Neural progenitor cell (in vitro differentiated cells): Measurements from ENCODE around the gene IL17F. TPM values are rescaled to one million over a fixed set of nuclear protein-coding genes. Genes with fewer than 3 reads are reported as not detected.

ENCODE experiments used
- DNase-seq: peaks from one replicate; pipeline ENCODE4 v3.0.0-alpha.2; 2016; ENCODE audit warnings: low spot score
- H2AFZ ChIP-seq: fragments of 200-600 bp; sonication (generic); replicated peaks from 2 replicates; pipeline ENCODE4 v1.6.1; 2016; ENCODE audit warnings: antibody characterized with exemption
- H3F3A ChIP-seq: fragments of 200-600 bp; sonication (generic); 2 replicates; pipeline ENCODE4 v1.6.1; 2016; ENCODE audit warnings: antibody characterized with exemption, low read depth
- H3K27ac ChIP-seq: fragments of 200-600 bp; sonication (generic); 2 replicates; pipeline ENCODE4 v1.5.1; 2016; ENCODE audit warnings: mild to moderate bottlenecking
- H3K27me3 ChIP-seq: fragments of 200-600 bp; sonication (generic); 2 replicates; pipeline ENCODE4 v1.6.1; 2016; ENCODE audit warnings: mild to moderate bottlenecking, moderate library complexity
- H3K36me3 ChIP-seq: fragments of 200-600 bp; sonication (generic); 2 replicates; pipeline ENCODE4 v1.5.1; 2016
- H3K4me1 ChIP-seq: fragments of 200-600 bp; sonication (generic); 2 replicates; pipeline ENCODE4 v1.6.1; 2016; ENCODE audit warnings: mixed run types
- H3K4me2 ChIP-seq: fragments of 200-600 bp; sonication (generic); 2 replicates; pipeline ENCODE4 v1.6.1; 2016
- H3K4me3 ChIP-seq: fragments of 200-600 bp; sonication (generic); 2 replicates; pipeline ENCODE4 v1.5.1; 2016
- H3K79me2 ChIP-seq: fragments of 200-600 bp; sonication (generic); 2 replicates; pipeline ENCODE4 v1.6.1; 2016; ENCODE audit warnings: low read depth
- H3K9ac ChIP-seq: fragments of 200-600 bp; sonication (generic); 2 replicates; pipeline ENCODE4 v1.6.1; 2016
- H3K9me3 ChIP-seq: fragments of 200-600 bp; sonication (generic); 2 replicates; pipeline ENCODE4 v1.5.1; 2016; ENCODE audit warnings: low read depth
- H4K20me1 ChIP-seq: fragments of 200-600 bp; sonication (generic); 2 replicates; pipeline ENCODE4 v1.6.1; 2016; ENCODE audit warnings: low read depth
- H3K27ac Mint-ChIP-seq: 3 replicates; pipeline ENCODE4 v1.8.0; 2021; ENCODE audit warnings: mixed read lengths
- H3K27me3 Mint-ChIP-seq: 2 replicates; pipeline ENCODE4 v1.8.0; 2022; ENCODE audit warnings: low read depth, mild to moderate bottlenecking, inconsistent platforms, moderate library complexity, mixed read lengths; ENCODE audit not compliant: insufficient read depth
- H3K36me3 Mint-ChIP-seq: 3 replicates; pipeline ENCODE4 v1.8.0; 2021; ENCODE audit warnings: mixed read lengths
- H3K4me1 Mint-ChIP-seq: 3 replicates; pipeline ENCODE4 v1.8.0; 2021; ENCODE audit warnings: mixed read lengths
- H3K4me3 Mint-ChIP-seq: 3 replicates; pipeline ENCODE4 v1.8.0; 2021; ENCODE audit warnings: mild to moderate bottlenecking, moderate library complexity, mixed read lengths
- H3K9me3 Mint-ChIP-seq: 3 replicates; pipeline ENCODE4 v1.8.0; 2020; ENCODE audit warnings: mixed read lengths
- CTCF ChIP-seq: fragments of 200-600 bp; sonication (generic); IDR thresholded peaks from 2 replicates; pipeline ENCODE4 v1.5.1; 2017; ENCODE audit warnings: antibody characterized with exemption, mild to moderate bottlenecking
- EZH2 ChIP-seq: fragments of 200-600 bp; sonication (generic); IDR thresholded peaks from 2 replicates; pipeline ENCODE4 v1.6.1; 2017; ENCODE audit warnings: antibody characterized with exemption, mild to moderate bottlenecking, moderate library complexity
- EZH2phosphoT487 ChIP-seq: fragments of 200-600 bp; sonication (generic); IDR thresholded peaks from 2 replicates; pipeline ENCODE4 v1.6.1; 2017; ENCODE audit warnings: antibody characterized with exemption
- total RNA-seq: library from RNA; depleted of rRNA; stranded (reverse); fragments of >200 nt; gene quantifications from 2 replicates; pipeline ENCODE4 v1.2.3, GENCODE V29; 2015; ENCODE audit warnings: low replicate concordance

The IL17F gene
- total RNA-seq, 1 donor from 2014 or later, result not detected

DNA sequence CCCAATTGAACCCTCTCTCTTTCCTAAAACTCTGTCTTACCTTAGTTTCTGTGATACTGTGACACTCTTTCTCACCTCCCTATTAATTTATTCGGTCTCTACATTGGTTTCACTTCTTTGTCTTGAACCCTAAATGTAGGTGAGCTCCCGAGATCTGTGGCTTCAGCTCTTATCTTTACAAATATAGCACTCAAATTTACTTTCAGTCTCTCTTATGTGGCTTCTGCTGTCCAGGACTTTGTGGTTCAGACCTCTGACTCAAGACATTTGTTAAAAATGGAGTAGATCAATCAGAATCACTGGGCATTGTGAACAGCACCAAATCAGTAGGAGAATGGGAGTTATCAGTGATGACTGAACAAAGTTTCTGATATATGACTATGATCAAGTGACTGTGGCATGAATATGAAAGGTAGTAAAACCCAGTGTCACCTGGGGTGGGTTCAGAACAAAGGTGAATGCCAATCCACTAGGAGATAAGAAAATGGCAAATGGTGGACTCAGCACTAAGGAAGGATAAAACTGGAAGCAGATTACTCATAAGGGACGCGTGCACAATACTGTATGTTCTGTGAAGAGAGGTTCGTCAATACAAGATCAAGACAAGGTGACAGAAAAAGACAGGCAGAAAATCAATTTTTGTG, 27.2 kb downstream of the IL17F start:
- no peaks in the 10 kb centered on the region for H3K36me3 ChIP-seq
- H3K79me2 ChIP-seq, result no peaks in the 10 kb centered on the region
- H3K27me3 ChIP-seq, result no peaks in the 10 kb centered on the region
- no peaks in the 10 kb centered on the region for H4K20me1 ChIP-seq
- no peaks in the 10 kb centered on the region for H3K4me1 Mint-ChIP-seq
- H2AFZ ChIP-seq, result no peak overlapping the region
- no peaks in the 10 kb centered on the region for H3K4me1 ChIP-seq
- H3K27ac ChIP-seq, result no peak overlapping the region
- no peaks in the 10 kb centered on the region for H3K9me3 Mint-ChIP-seq
- H3K9me3 ChIP-seq, result no peaks in the 10 kb centered on the region
- no peaks in the 10 kb centered on the region for H3F3A ChIP-seq
- TF ChIP-seq EZH2phosphoT487 (no peak), EZH2 (no peak), CTCF (no peak)
- DNase-seq, result no peak
- H3K4me3 Mint-ChIP-seq, result no peak overlapping the region
- H3K27me3 Mint-ChIP-seq, result peaks cover 2% of the 10 kb centered on the region
- no peak overlapping the region for H3K4me2 ChIP-seq
- no peak overlapping the region for H3K27ac Mint-ChIP-seq
- H3K9ac ChIP-seq, result no peak overlapping the region
- H3K36me3 Mint-ChIP-seq, result no peaks in the 10 kb centered on the region
- no peak overlapping the region for H3K4me3 ChIP-seq

- Histone ChIP-seq H3K79me2 (no peaks in the 10 kb centered on the region), H3K9ac (no peak overlapping the region), H3K36me3 (no peaks in the 10 kb centered on the region), H3K27me3 (no peaks in the 10 kb centered on the region), H3K9me3 (no peaks in the 10 kb centered on the region), H4K20me1 (no peaks in the 10 kb centered on the region), H3K4me3 (no peak overlapping the region), H2AFZ (no peak overlapping the region), H3K4me2 (no peak overlapping the region), H3F3A (no peaks in the 10 kb centered on the region), H3K27ac (no peak overlapping the region), H3K4me1 (no peaks in the 10 kb centered on the region)
- peaks cover 4% of the 10 kb centered on the region for H3K27me3 Mint-ChIP-seq
- no peak for DNase-seq
- no peaks in the 10 kb centered on the region for H3K4me1 Mint-ChIP-seq
- no peaks in the 10 kb centered on the region for H3K9me3 Mint-ChIP-seq
- TF ChIP-seq CTCF (no peak), EZH2 (no peak), EZH2phosphoT487 (no peak)
- no peak overlapping the region for H3K27ac Mint-ChIP-seq
- no peaks in the 10 kb centered on the region for H3K36me3 Mint-ChIP-seq
- no peak overlapping the region for H3K4me3 Mint-ChIP-seq
These were observed 28.5 kb downstream of the IL17F start for GRCh38 chr6:52215787-52216186.

DNA sequence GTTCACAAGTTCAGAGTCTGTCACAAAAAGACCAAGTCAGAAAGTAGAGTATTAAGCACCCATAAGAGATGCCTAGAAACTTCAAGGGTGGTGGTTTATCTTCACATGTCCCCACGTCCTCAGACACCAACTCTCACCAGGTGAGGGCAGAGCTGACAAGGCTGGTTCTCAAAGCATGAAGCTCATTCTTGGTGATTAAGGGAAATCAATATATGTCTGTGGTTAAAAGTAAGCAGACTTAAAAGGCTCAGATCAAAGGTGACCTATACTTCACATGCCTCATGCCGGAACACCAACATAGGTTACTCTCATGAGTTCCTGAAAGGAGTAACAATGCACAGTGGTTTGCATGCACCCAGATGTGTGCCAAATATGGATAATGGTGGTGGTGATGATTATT, 31.2 kb downstream of the IL17F start:
- H3K4me1 ChIP-seq, result no peaks in the 10 kb centered on the region
- H3K4me3 Mint-ChIP-seq, result no peak overlapping the region
- H3K9ac ChIP-seq, result no peak overlapping the region
- no peaks in the 10 kb centered on the region for H3K36me3 ChIP-seq
- TF ChIP-seq EZH2phosphoT487 (no peak), CTCF (no peak), EZH2 (no peak)
- H2AFZ ChIP-seq, result no peak overlapping the region
- no peak overlapping the region for H3K27ac ChIP-seq
- H3K36me3 Mint-ChIP-seq, result no peaks in the 10 kb centered on the region
- H3K9me3 ChIP-seq, result no peaks in the 10 kb centered on the region
- H3K9me3 Mint-ChIP-seq, result no peaks in the 10 kb centered on the region
- H3K4me3 ChIP-seq, result no peak overlapping the region
- no peaks in the 10 kb centered on the region for H3K79me2 ChIP-seq
- no peaks in the 10 kb centered on the region for H4K20me1 ChIP-seq
- H3F3A ChIP-seq, result no peaks in the 10 kb centered on the region
- no peak for DNase-seq
- no peaks in the 10 kb centered on the region for H3K4me1 Mint-ChIP-seq
- H3K27me3 Mint-ChIP-seq, result peaks cover 7% of the 10 kb centered on the region
- no peaks in the 10 kb centered on the region for H3K27me3 ChIP-seq
- no peak overlapping the region for H3K27ac Mint-ChIP-seq
- no peak overlapping the region for H3K4me2 ChIP-seq
